Mucosa of stomach (tissue), 1 donor: Measurements from ENCODE around the gene ZDHHC7.
A peak's percentile ranks its signal among the peaks of the same experiment; 100 is the strongest.
"Not testable (repeated sequence)": the region's sequence is repeated elsewhere in the genome, so short reads cannot be mapped to it uniquely, and the experiment has no call there.

ENCODE experiments used
- H3K27me3 ChIP-seq: one replicate; pipeline ENCODE4 v1.7.0; 2013; ENCODE audit warnings: mild to moderate bottlenecking, low read length; ENCODE audit not compliant: control insufficient read depth, insufficient read depth
- H3K36me3 ChIP-seq: one replicate; pipeline ENCODE4 v1.7.0; 2013; ENCODE audit warnings: low read length; ENCODE audit not compliant: control insufficient read depth, insufficient read depth
- H3K4me1 ChIP-seq: one replicate; pipeline ENCODE4 v1.7.0; 2013; ENCODE audit warnings: mild to moderate bottlenecking, low read length; ENCODE audit not compliant: control insufficient read depth, insufficient read depth
- H3K4me3 ChIP-seq: one replicate; pipeline ENCODE4 v1.7.0; 2013; ENCODE audit warnings: low read length
- H3K9ac ChIP-seq: one replicate; pipeline ENCODE4 v1.7.0; 2013; ENCODE audit warnings: mild to moderate bottlenecking, low read length, moderate library complexity
- H3K9me3 ChIP-seq: one replicate; pipeline ENCODE4 v1.7.0; 2013; ENCODE audit warnings: mild to moderate bottlenecking, low read length, moderate library complexity; ENCODE audit not compliant: control insufficient read depth
- donor health status: Pancreatic carcinoma.

Gene ZDHHC7

GRCh38 chr16:85040685-85041084, 29.4 kb upstream of the ZDHHC7 start:
- Histone ChIP-seq H3K4me3 (no peak overlapping the region), H3K9ac (no peak overlapping the region), H3K27me3 (no peaks in the 10 kb centered on the region), H3K36me3 (no peaks in the 10 kb centered on the region), H3K4me1 (no peaks in the 10 kb centered on the region), H3K9me3 (no peaks in the 10 kb centered on the region)

GRCh38 chr16:85037721-85038120, 26.4 kb upstream of the ZDHHC7 start:
- H3K36me3 ChIP-seq = no peaks in the 10 kb centered on the region
- H3K4me3 ChIP-seq = no peak overlapping the region
- H3K27me3 ChIP-seq = no peaks in the 10 kb centered on the region
- H3K9me3 ChIP-seq = no peaks in the 10 kb centered on the region
- no peak overlapping the region for H3K9ac ChIP-seq
- H3K4me1 ChIP-seq = no peaks in the 10 kb centered on the region

GRCh38 chr16:85037050-85037410, 25.7 kb upstream of the ZDHHC7 start:
- Histone ChIP-seq H3K4me1 (no peaks in the 10 kb centered on the region), H3K27me3 (no peaks in the 10 kb centered on the region), H3K36me3 (no peaks in the 10 kb centered on the region), H3K9me3 (no peaks in the 10 kb centered on the region), H3K4me3 (no peak overlapping the region), H3K9ac (no peak overlapping the region)

- Histone ChIP-seq H3K4me1 (no peaks in the 10 kb centered on the region), H3K36me3 (no peaks in the 10 kb centered on the region), H3K4me3 (no peak overlapping the region), H3K9me3 (no peaks in the 10 kb centered on the region), H3K9ac (no peak overlapping the region), H3K27me3 (no peaks in the 10 kb centered on the region)
Measured at GRCh38 chr16:85036236-85037049, 25.1 kb upstream of the ZDHHC7 start.

GRCh38 chr16:85034591-85035433, 23.5 kb upstream of the ZDHHC7 start:
- Histone ChIP-seq H3K9ac (no peak overlapping the region), H3K4me3 (no peak overlapping the region), H3K9me3 (no peaks in the 10 kb centered on the region)

GRCh38 chr16:85033171-85033570, 21.8 kb upstream of the ZDHHC7 start:
- Histone ChIP-seq H3K4me1 (peaks cover 17% of the 10 kb centered on the region), H3K27me3 (no peaks in the 10 kb centered on the region), H3K9ac (no peak overlapping the region), H3K4me3 (no peak overlapping the region), H3K9me3 (no peaks in the 10 kb centered on the region), H3K36me3 (no peaks in the 10 kb centered on the region)

More at GRCh38 chr16:85034591-85035433, 23.5 kb upstream of the ZDHHC7 start:
- Histone ChIP-seq H3K36me3 (no peaks in the 10 kb centered on the region), H3K27me3 (no peaks in the 10 kb centered on the region), H3K4me1 (peaks cover under 1% of the 10 kb centered on the region)

- H3K27me3 ChIP-seq, H3K9me3 ChIP-seq, H3K4me3 ChIP-seq, H3K9ac ChIP-seq, H3K36me3 ChIP-seq: not testable (repeated sequence)
- H3K4me1 ChIP-seq = peaks cover 19% of the 10 kb centered on the region
Measured at GRCh38 chr16:85032187-85032586, 20.9 kb upstream of the ZDHHC7 start.

DNA sequence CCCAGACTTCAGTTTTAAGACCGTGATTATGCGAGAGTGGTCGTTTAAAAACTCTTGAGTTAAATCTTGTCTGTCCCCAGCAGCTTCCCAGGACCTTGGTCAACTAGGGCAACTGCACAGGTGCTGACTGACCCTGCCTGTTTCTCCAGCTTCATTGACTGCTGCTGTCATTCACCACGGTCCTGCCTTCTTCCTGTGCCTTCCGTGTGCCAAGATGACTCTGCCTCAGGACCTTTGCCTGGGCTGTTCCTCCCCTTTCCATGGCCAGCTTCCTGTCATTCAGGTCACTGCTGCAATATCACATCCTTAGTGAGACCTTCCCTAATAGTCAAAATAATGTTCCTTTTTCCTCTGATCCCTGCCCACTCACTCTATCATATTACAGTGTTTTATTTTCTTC, 20.1 kb upstream of the ZDHHC7 start:
- Histone ChIP-seq H3K9ac (no peak overlapping the region), H3K9me3 (no peaks in the 10 kb centered on the region), H3K4me1 (peaks cover 20% of the 10 kb centered on the region), H3K27me3 (no peaks in the 10 kb centered on the region), H3K4me3 (no peak overlapping the region), H3K36me3 (no peaks in the 10 kb centered on the region)

DNA sequence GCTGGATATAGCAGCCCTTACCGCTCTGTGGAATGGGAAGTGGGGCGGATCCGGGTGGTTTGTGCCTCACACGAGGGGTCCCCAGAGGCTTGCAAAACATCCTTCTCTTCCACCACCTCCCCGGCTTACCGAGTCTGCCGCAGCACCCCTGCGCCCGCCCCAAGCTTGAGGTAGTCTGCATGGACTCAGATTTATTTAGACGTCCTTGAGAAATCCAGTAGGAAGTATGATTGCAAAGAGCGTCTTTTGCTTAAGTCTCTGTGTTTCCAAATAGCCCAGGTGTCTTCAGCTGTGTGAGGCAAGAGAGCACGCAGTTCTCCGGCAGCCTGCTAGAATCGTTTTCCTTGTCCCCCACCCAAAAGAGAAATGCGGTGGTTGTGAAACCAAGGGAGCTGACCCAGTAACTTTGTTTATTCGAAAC, 18.7 kb upstream of the ZDHHC7 start:
- no peaks in the 10 kb centered on the region for H3K36me3 ChIP-seq
- H3K9ac ChIP-seq = no peak overlapping the region
- H3K27me3 ChIP-seq = no peaks in the 10 kb centered on the region
- no peak overlapping the region for H3K4me3 ChIP-seq
- no peaks in the 10 kb centered on the region for H3K9me3 ChIP-seq
- H3K4me1 ChIP-seq = peaks cover 27% of the 10 kb centered on the region

DNA sequence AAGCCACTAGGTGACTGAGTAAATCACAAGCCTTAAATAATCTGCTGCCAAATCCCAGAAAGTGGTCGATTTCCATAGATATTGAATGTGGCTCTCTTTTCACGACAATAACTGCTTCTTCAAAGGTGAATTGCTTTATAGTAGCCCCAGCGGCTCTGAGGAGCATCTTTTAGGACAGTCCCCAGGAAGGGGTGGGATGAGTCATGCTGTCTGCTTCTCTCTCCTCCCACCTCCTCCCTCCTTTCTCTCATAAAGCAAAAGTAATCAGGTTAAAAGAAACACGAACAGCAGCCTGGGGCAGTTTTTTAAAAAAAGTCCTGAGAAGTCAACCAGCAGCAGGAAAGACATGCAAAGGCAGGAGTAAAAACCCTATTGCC, 18.1 kb upstream of the ZDHHC7 start:
- Histone ChIP-seq H3K4me1 (peaks cover 27% of the 10 kb centered on the region), H3K27me3 (no peaks in the 10 kb centered on the region), H3K9ac (peak overlapping the region; percentile 85), H3K9me3 (no peaks in the 10 kb centered on the region), H3K4me3 (no peak overlapping the region), H3K36me3 (no peaks in the 10 kb centered on the region)

GRCh38 chr16:85028685-85029407, 17.5 kb upstream of the ZDHHC7 start:
- peak overlapping the region; percentile 85 for H3K9ac ChIP-seq
- peaks cover 27% of the 10 kb centered on the region for H3K4me1 ChIP-seq
- no peaks in the 10 kb centered on the region for H3K27me3 ChIP-seq
- H3K9me3 ChIP-seq = no peaks in the 10 kb centered on the region
- H3K4me3 ChIP-seq = peak overlapping the region; percentile 72
- H3K36me3 ChIP-seq = no peaks in the 10 kb centered on the region
